Dedifferentiated amniotic fluid mesenchymal stem cell (primary cell): Measurements from ENCODE around the gene EME2.
A peak's percentile ranks its signal among the peaks of the same experiment; 100 is the strongest.

Experiments
- DNase-seq: peaks from one replicate; pipeline ENCODE4 v3.0.0-alpha.2; 2016; ENCODE audit errors: extremely low spot score

The EME2 gene

GRCh38 chr16:1766701-1767100 is 5.9 kb upstream of the EME2 start:
- no peak for DNase-seq

GRCh38 chr16:1767116-1767994 is 5.3 kb upstream of the EME2 start:
- no peak for DNase-seq

GRCh38 chr16:1768061-1768766 is 4.4 kb upstream of the EME2 start:
- no peak for DNase-seq

- DNase-seq = no peak
These were observed 3.7 kb upstream of the EME2 start for GRCh38 chr16:1768767-1769401.

GRCh38 chr16:1769402-1770300 is 3.0 kb upstream of the EME2 start:
- DNase-seq = no peak

- no peak for DNase-seq
These were observed 2.1 kb upstream of the EME2 start for GRCh38 chr16:1770328-1771187.

GRCh38 chr16:1771188-1771863 is 1.3 kb upstream of the EME2 start, which contains the start of gene NME3:
NME3 (minus strand) TSS chr16:1771543; CDS start chr16:1771534, 9 bp downstream.
- peak; percentile 28 for DNase-seq

GRCh38 chr16:1771864-1772361 is 697 bp upstream of the EME2 start:
- DNase-seq = no peak

- DNase-seq = peak; percentile 77
These were observed 495 bp downstream of the EME2 start, which contains the start of gene MRPS34 for GRCh38 chr16:1772908-1773702. MRPS34 (minus strand) TSS chr16:1773134; CDS start chr16:1773119, 15 bp downstream.

GRCh38 chr16:1773703-1774447 is 1.3 kb downstream of the EME2 start:
- DNase-seq = no peak

GRCh38 chr16:1774448-1774780 is 1.8 kb downstream of the EME2 start:
- no peak for DNase-seq

GRCh38 chr16:1775006-1775845 is 2.6 kb downstream of the EME2 start:
- no peak for DNase-seq

GRCh38 chr16:1775846-1776671 is 3.4 kb downstream of the EME2 start:
- DNase-seq = no peak

GRCh38 chr16:1776672-1776955 is 4.0 kb downstream of the EME2 start:
- no peak for DNase-seq

GRCh38 chr16:1776991-1777374 is 4.4 kb downstream of the EME2 start:
- DNase-seq = no peak

GRCh38 chr16:1777375-1778199 is 5.0 kb downstream of the EME2 start:
- no peak for DNase-seq
